Measurements from ENCODE around the gene LRBA.

The LRBA gene

DNA sequence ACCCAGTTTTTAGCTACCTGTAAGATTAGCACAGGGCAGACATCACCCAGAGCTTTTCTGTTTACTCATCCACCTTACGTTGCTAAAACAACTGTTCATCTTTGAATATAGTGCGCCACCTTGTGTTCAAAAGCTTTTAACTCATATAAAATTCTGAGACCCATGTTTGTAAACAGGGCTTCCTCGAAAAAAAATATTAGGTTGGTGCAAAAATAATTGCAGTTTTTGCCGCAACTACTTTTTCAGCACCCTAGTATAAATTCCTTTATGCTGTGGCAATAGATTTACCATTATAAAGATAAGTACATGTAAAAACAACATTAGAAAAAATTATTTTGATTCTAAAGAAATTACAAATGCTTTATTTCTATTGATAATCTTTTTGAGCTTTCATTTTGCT lies 147.9 kb downstream of the LRBA start:
- TF ChIP-seq, protein P1, sequence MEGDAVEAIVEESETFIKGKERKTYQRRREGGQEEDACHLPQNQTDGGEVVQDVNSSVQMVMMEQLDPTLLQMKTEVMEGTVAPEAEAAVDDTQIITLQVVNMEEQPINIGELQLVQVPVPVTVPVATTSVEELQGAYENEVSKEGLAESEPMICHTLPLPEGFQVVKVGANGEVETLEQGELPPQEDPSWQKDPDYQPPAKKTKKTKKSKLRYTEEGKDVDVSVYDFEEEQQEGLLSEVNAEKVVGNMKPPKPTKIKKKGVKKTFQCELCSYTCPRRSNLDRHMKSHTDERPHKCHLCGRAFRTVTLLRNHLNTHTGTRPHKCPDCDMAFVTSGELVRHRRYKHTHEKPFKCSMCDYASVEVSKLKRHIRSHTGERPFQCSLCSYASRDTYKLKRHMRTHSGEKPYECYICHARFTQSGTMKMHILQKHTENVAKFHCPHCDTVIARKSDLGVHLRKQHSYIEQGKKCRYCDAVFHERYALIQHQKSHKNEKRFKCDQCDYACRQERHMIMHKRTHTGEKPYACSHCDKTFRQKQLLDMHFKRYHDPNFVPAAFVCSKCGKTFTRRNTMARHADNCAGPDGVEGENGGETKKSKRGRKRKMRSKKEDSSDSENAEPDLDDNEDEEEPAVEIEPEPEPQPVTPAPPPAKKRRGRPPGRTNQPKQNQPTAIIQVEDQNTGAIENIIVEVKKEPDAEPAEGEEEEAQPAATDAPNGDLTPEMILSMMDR (conservative IDR thresholded peaks at IDR 0.05; ENCODE audit: low read depth, low read length): peak; percentile 50
- DNase-seq (ENCODE audit: low read depth): peak; percentile 90

DNA sequence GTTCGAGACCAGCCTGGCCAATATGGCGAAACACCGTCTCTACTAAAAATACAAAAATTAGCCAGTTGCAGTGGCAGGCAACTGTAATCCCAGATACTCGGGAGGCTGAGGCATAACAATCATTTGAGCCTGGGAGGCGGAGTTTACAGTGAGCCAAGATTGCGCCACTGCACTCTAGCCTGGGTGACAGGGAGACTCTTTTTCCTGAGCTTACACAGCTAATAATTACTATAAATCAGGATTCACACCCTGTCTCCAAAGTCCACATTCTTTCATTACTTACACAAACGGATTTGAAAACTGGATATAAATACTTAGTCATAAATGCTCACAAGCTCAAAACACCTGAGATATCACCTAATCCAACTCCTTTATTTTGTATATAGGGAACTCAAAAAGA lies 151.6 kb downstream of the LRBA start:
- TF ChIP-seq, protein P1 (conservative IDR thresholded peaks at IDR 0.05; ENCODE audit: low read depth, low read length): no peak
- H3K4me3 ChIP-seq (ENCODE audit: low read depth, low read length): no peak overlapping the region
- DNase-seq (ENCODE audit: low read depth): no peak

More for the DNA sequence above, 147.9 kb downstream of the LRBA start:
- H3K4me3 ChIP-seq (ENCODE audit: low read depth, low read length): no peak overlapping the region

DNA sequence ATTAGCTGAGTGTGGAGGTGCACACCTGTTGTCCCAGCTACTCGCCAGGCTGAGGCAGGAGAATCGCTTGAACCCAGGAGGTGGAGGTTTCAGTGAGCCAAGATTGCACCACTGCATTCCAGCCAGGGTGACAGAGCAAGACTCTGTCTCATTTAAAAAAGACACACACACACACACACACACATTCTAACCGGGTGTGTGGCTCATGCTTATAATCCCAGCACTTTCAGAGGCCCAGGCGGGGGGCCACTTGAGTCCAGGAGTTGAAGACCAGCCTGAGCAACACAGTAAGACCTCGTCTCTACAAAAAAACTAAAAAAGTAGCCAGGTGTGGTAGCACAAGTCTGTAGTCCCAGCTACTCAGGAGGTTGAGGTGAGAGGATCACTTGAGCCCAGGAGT lies 152.3 kb downstream of the LRBA start:
- no peak for DNase-seq (ENCODE audit: low read depth)
- H3K4me3 ChIP-seq (ENCODE audit: low read depth, low read length): no peak overlapping the region
- TF ChIP-seq, protein P1 (conservative IDR thresholded peaks at IDR 0.05; ENCODE audit: low read depth, low read length): no peak

DNA sequence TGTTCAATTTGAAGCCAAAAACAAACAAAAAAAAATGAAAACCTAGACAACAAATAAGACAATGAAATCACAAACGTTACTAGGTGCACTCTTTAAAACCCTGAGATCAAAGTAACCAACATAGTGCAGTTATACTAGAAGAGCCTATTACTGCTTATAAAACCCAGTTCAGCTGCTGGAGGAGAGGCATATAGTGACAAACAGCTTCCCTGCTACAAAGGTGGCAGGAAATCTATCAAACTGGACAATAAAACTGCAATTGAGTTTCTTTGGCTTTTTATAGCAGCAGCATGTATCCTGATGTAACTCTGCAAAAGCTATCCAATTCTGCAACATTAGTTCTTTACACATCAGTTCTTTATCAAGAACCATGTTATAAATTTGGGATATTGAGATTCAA lies 155.6 kb downstream of the LRBA start:
- TF ChIP-seq, protein P1 (conservative IDR thresholded peaks at IDR 0.05; ENCODE audit: low read depth, low read length): no peak
- DNase-seq (ENCODE audit: low read depth): no peak
- no peak overlapping the region for H3K4me3 ChIP-seq (ENCODE audit: low read depth, low read length)

DNA sequence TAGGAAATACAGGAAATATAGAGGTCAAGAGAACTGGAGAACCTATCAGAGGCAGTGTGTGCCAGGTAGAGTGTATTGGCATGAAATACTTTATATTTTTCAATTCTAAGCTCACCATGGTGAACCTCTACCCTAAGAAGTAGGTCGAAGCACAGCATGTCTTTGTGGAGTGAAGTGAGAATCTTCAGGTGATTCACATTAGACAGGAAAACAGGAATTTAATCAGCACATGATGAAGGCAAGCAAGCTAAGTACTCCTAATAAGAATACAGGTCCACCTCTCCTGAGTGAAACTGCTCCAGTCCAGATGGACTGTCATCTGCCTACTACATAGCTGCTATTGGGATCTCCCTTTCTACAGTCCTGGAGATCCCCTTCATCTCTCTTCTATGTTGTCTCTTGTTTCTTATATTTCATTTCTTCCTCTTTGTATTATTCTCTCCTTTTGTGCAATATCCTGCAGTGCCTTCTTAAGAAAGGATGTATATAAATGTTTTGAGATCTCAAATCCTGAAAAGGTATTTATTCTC lies 159.0 kb downstream of the LRBA start:
- DNase-seq (ENCODE audit: low read depth): no peak
- TF ChIP-seq, protein P1 (conservative IDR thresholded peaks at IDR 0.05; ENCODE audit: low read depth, low read length): no peak
- no peak overlapping the region for H3K4me3 ChIP-seq (ENCODE audit: low read depth, low read length)

DNA sequence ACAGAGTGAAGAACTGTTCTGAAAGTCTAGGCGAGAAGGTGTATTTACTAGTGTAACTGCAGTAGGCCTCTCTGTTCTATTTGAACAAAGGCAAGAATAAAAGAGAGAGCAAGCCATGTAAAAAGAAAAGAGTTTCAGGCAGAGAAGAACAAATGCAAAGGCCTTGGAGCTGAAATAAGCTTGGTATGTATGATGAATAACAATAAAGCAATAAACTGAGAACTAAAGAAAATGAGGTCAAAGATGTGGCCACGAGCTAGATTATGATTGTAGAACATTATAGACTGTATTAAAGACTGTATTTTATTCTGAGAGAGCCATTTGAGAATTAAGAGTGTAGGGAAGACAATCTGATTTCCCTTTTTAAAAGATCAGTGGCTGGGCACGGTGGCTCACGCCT lies 160.5 kb downstream of the LRBA start:
- no peak overlapping the region for H3K4me3 ChIP-seq (ENCODE audit: low read depth, low read length)
- TF ChIP-seq, protein P1 (conservative IDR thresholded peaks at IDR 0.05; ENCODE audit: low read depth, low read length): no peak
- no peak for DNase-seq (ENCODE audit: low read depth)

DNA sequence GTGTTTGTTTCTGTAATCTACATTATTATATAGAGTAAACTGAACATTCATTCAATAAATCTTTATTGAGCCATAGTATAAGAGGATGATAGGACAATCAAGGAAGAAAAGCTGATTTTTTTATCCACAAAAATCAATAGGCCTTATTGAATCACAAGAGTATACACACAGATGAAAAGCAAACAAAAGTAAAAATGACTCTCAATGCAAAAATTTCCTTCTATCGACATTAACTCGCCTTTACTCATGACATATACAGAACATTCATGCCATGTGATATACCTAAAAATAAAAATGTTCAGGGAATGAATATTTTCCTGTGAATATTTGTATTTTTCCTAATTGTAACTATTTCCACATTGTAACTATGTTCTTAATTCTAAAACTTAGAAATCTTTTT lies 161.2 kb downstream of the LRBA start:
- DNase-seq (ENCODE audit: low read depth): no peak
- TF ChIP-seq, protein P1 (conservative IDR thresholded peaks at IDR 0.05; ENCODE audit: low read depth, low read length): no peak
- H3K4me3 ChIP-seq (ENCODE audit: low read depth, low read length): no peak overlapping the region

Measured in choroid plexus epithelial cell (primary cell).